GM18505 (cell line): Measurements from ENCODE around the gene MYH11.
"Not testable (repeated sequence)": the region's sequence is repeated elsewhere in the genome, so short reads cannot be mapped to it uniquely, and the experiment has no call there.

Source experiments
- ATAC-seq: cut with Tn5 transposase; IDR thresholded peaks from one replicate; pipeline ENCODE4 v1.9.1; 2021; ENCODE audit not compliant: unreplicated experiment
- POLR2A ChIP-seq: IDR thresholded peaks from 4 replicates; pipeline ENCODE4 v1.6.1; 2011; ENCODE audit warnings: borderline replicate concordance; ENCODE audit not compliant: insufficient read depth, insufficient read length; ENCODE audit errors: extremely low read depth

MYH11 gene

DNA sequence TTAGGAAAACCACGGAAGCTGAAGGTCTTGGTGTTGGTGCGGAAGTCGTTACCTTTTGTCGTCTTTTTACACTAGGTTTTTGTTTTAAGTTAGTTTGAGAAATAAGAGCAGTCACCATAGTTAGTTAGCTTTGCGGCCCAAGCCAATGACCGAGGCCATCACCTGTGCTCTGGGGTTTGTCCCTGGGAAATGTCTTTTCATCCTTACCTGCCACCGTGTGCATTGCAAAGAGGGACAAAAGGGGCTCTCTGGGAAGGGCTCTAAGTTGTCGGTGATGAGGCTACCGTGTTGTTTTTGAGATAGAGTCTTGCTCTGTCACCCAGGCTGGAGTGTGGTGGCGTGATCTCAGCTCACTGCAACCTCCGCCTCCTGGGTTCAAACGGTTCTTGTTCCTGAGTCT lies 157.0 kb downstream of the MYH11 start:
- ATAC-seq, result no peak
- TF ChIP-seq POLR2A, result no peak

DNA sequence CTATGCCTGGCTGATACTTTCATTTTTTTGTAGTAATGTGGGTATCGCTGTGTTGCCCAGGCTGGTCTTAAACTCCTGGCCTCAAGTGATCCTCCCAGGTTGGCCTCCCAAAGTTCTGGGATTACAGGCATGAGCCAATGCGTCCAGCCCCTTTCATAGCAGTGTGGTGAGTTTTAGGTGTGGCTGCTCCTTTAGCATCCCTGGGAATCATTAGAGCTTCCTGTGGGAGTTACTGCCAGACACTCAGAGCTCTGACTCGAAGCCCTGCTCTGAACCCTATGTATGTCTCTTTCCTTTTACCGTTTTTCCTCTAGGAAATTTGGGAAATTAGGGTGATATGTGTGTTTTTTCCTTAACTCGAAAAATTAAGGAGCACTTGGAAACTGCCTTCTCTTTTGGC lies 162.3 kb downstream of the MYH11 start:
- no peak for TF ChIP-seq POLR2A
- no peak for ATAC-seq

DNA sequence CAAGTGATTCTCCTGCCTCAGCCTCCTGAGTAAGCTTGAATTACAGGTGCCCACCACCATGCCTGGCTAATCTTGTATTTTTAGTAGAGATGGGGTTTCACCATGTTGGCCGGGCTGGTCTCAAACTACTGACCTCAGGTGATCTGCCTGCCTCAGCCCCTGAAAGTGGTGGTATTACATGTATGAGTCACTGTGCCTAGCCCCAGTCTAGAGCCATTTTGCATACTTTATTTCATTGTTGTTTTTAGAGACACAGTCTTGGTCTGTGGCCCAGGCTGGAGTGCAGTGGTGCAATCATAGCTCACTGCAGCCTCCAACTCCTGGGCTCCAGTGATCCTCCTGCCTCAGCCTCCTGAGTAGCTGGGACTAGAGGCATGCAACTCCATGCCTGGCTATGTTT lies 164.3 kb downstream of the MYH11 start:
- ATAC-seq, result not testable (repeated sequence)

DNA sequence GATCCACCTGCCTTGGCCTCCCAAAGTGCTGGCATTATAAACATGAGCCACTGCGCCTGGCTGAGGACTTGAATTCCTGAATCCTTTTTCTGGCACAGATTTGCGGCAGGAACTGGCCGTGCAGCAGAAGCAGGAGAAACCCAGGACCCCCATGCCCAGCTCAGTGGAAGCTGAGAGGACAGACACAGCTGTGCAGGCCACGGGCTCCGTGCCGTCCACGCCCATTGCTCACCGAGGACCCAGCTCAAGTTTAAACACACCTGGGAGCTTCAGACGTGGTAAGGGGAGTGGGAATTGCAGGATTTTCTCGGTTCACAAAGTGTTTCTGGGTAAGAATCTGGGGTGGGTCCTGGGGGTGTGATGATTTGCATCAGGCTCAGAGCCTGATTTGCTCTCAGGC lies 165.8 kb downstream of the MYH11 start:
- no peak for ATAC-seq
- TF ChIP-seq POLR2A, result no peak

DNA sequence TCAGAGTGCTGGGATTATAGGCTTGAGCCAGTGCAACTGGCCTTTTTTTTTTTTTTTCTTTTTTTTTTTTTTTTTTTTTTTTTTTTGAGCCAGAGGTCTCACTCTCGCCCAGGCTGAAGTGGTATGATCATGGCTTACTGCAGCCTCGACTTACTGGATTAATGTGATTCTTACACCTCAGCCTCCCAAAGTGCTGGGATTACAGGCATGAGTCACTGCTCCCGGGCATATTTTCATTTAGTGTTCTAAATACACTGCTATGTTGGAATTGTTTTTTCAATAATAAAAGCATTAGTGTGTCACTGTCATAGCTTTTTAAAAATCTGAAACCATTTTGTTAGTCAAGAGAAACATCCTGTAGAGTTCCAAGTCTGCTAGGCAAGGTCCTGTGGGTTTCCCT lies 166.5 kb downstream of the MYH11 start:
- ATAC-seq, result no peak
- TF ChIP-seq POLR2A, result no peak

DNA sequence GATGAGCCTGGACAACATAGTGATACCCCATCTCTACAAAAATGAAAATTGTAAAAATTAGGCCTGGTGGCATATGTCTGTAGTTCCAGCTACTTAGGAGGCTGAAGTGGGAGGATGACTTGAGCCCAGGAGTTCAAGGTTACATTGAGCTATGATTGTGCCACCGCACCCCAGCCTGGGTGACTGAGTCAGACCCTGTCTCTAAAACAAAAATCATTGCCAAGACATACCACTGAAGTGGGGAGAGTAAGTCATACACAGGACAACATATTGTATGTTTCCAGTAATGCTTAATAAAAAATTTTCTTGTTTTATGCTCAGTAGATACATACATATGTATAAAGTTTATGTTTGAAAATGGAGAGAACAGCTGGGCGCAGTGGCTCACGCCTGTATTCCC lies 167.5 kb downstream of the MYH11 start:
- TF ChIP-seq POLR2A, result no peak
- ATAC-seq, result no peak

DNA sequence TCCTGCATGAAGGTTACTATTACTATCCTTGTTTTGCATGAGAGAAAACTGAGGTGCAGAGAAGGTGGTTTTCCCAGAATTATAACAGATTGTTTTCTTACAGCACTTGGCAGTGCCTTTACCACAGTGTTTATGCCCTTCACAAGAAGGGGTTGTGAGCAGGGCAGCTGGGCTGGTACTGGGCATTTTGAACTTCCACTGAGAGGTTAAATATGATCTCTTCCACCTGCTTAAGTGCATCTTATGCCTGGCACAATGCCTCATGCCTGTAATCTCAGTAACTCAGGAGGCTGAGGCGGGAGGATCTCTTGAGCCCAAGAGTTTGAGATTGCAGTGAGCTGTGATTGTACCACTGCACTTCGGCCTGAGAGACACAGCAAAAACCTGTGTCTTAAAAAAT lies 170.5 kb downstream of the MYH11 start:
- ATAC-seq, result no peak
- TF ChIP-seq POLR2A, result no peak

DNA sequence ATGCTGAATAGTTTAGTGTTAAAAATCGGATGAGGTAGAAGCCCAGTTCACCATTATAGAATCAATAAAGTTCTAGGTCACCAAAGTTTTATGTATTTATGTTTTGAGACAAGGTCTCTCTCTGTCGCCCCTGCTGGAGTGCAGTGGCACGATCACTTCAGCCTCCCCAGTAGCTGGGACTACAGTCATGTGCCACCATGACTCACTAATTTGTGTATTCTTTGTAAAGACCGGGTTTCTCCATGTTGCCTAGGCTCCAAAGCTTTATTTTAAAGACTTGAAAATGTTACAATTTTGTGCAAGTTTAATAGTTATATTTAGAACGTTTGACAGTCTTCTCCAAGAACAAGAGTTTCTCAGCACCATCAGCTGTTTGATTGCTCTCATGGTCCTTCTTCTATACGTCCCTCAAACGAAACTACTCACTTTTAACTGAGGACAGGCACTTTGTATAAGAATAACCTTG lies 174.7 kb downstream of the MYH11 start:
- no peak for ATAC-seq
- TF ChIP-seq POLR2A, result no peak

DNA sequence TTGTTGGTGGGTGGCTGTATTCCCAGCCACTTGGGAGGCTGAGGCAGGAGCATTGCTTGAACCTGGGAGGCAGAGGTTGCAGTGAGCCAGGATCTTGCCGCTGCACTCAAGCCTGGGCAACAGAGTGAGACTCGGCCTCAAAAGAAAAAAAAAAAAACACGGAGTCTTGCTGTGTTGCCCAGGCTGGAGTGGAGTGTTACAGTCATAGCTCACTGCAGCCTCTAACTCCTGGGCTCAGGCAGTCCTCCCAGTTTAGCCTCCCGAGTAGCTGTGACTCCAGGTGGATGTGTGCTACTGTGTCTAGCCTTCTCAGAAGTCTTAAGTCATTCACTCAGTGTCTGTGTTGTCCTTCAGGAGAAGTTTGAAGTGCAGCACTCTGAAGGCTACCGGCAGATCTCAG lies 179.4 kb downstream of the MYH11 start:
- no peak for TF ChIP-seq POLR2A
- ATAC-seq, result no peak

DNA sequence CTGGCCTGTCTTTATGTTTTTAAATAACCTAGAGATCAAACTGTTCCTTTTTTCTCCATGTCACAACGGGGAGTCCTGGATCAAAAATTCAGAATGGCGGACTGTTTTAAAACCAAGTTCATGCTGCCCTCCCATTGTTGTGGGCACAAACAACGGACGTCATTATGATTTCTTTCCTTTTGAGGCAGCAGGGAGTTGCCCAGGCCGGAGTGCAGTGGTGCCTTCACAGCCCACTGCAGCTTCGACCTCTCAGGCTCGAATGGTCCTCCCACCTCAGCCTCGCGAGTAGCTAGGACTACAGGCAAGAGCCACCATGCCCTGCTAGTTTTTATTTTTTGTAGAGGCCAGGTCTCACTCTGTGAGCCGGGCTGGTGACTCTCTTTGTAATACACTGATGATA lies 180.3 kb downstream of the MYH11 start:
- ATAC-seq, result no peak
- TF ChIP-seq POLR2A, result no peak

DNA sequence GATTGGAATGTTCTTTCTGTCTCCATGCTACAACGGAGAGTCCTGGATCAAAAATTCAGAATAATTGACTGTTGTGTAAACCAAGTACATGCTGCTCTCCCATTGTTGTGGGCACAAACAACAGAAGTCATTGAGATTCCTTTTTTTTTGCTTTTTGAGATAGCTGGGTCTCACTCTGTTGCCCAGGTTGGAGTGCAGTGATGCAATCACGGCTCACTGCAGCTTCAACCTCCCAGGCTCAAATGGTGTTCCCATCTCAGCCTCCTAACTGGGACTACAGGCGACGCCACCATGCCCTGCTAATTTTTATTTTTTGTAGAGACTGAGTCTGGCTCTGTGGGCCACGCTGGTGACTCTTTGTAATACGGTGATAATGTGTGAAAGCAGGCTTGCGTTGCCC lies 182.3 kb downstream of the MYH11 start:
- TF ChIP-seq POLR2A, result no peak

DNA sequence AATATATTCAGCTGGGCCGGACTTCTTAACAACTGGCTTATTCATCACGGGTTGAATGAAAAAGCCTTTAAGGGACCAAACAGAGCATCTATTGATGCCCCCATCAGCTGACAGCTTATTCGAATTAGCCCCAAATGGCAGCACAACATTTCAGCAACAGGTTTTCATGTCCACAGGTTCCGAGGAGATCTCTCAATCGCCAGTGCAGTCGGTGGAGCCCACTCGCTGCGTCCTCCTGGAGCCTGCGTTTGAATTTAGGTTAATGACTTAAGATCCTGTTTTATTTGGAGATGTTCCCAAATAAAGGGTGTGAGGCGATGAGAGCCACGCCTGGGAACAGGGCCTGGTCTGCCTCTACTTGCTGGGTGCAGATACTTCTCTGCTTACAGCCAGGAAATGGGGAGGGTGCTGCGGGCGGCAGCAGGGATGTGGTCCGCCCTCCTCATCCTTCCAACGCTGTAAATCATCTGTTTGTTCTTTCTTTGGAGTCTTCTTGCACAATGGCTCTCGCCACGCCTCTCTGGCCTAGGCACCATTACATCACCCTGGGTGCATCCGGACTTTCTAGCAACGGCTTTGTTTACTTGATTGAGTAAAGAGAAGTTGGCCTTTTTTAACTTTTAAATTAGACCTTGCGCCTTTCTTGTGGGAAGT lies 184.2 kb downstream of the MYH11 start:
- TF ChIP-seq POLR2A, result no peak

More for the DNA sequence above, 182.3 kb downstream of the MYH11 start:
- no peak for ATAC-seq

DNA sequence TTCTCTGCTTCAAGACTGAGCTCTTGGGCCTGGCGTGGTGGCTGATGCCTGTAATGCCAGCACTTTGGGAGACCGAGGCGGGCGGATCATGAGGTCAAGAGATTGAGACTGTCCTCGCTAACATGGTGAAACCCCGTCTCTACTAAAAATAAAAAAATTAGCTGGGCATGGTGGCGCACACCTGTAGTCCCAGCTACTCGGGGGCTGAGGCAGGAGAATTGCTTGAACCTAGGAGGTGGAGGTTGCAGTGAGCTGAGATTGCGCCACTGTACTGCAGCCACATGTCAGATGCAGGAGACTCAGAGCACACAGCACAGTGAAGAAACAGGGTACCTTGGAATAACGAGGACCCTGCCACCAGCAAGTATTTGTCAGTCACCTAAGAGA lies 184.7 kb downstream of the MYH11 start:
- ATAC-seq, result not testable (repeated sequence)

More for the DNA sequence above, 184.2 kb downstream of the MYH11 start:
- ATAC-seq, result no peak

DNA sequence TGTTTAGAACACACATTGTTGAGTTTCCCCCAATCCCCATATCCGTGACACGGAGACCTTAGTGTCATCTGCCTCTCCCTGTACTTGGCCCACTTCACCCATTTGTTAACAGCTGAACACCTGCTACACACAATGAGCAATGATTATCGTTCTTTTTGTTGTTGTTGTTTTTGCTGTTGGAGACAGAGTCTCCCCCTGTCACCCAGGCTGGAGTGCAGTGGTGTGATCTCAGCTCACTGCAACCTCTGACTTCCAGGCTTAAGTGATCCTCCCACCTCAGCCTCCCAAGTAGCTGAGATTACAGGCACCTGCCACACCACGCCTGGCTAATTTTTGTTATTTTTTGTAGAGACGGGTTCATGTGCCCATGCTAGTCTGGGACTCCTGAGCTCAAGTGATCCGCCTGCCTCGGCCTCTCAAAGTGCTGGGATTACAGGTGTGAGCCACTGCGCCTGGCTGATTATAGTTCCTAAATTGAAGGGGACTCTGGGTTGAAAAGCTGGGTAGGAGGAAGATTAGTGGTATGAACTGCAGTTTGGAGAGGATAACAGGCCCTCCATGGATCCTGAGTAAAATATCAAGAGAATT lies 185.2 kb downstream of the MYH11 start:
- ATAC-seq, result no peak
- no peak for TF ChIP-seq POLR2A
